Ureter (tissue), 1 donor: ENCODE measurements around the gene CSTPP1. TPM values are rescaled to one million over a fixed set of nuclear protein-coding genes. Genes with fewer than 3 reads are reported as not detected.
"Not testable (repeated sequence)": the region's sequence is repeated elsewhere in the genome, so short reads cannot be mapped to it uniquely, and the experiment has no call there.

Experiments used
- DNase-seq: peaks from one replicate; pipeline ENCODE4 v3.0.0-alpha.2; 2020; ENCODE audit warnings: low spot score
- total RNA-seq: library from RNA; stranded (reverse); gene quantifications from one replicate; pipeline ENCODE4 v1.2.4, GENCODE V29; 2023
- donor health status: DM: yes; HTN: yes; CAD: no.

The CSTPP1 gene
- total RNA-seq, 1 donor from 2014 or later: 43.0 TPM

DNA sequence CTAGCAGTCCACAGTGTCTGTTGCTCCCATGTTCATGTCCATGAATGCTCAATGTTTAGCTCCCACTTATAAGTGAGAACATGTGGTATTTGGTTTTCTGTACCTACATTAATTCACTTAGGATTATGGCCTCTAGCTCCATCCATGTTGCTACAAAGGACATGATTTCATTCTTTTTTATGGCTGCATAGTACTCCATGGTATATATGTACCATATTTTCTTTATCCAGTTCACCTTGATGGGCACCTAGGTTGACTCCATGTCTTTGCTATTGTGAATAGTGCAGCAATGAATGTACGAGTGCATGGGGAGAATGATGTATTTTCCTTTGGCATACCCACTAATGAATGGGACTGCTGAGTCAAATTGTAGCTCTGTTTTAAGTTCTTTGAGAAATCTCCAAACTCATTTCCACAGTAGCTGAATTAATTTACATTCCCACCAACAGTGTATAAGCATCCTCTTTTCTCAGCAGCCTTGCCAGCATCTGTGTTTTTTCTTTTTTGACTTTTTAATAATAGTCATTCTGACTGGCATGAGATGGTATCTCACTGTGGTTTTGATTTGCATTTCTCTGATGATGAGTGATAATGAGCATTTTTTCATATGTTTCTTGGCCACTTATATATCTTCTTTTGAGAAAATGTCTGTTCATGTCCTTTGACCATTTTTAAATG, 53.4 kb downstream of the CSTPP1 start:
- not testable (repeated sequence) for DNase-seq

DNA sequence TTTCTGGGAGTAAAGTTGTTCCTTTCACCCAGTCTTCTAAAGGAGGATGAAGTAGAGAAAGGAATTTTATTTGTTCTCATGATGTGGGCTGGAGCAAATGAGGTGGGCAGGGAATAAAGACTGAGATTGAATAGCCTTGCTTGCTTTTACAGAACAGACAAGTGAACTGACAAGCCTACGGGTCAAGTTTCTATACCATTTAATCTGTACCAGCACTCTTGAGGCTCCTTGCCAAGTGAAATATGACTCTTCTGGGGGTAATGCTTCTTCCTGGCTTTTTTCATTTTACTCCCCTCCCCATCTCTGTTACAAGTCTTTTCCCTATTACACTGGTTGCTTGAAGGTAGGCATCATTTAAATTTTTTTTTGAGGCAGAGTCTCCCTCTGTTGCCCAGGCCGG, 54.8 kb downstream of the CSTPP1 start:
- no peak for DNase-seq

GRCh38 chr11:46992386-46992785, 55.8 kb downstream of the CSTPP1 start:
- DNase-seq: not testable (repeated sequence)

DNA sequence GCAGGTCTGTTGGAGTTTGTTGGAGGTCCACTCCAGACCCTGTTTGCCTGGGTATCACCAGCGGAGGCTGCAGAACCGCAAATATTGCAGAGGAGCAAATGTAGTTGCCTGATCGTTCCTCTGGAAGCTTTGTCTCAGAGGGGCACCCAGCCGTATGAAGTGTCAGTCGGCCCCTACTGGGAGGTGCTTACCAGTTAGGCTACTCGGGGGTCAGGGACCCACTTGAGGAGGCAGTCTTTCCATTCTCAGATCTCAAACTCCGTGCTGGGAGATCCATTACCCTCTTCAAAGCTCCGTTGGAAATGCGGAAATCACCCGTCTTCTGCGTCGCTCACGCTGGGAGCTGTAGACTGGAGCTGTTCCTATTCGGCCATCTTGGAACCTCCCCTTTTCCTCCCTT, 61.2 kb downstream of the CSTPP1 start:
- not testable (repeated sequence) for DNase-seq

GRCh38 chr11:46999217-46999616, 62.7 kb downstream of the CSTPP1 start:
- no peak for DNase-seq

DNA sequence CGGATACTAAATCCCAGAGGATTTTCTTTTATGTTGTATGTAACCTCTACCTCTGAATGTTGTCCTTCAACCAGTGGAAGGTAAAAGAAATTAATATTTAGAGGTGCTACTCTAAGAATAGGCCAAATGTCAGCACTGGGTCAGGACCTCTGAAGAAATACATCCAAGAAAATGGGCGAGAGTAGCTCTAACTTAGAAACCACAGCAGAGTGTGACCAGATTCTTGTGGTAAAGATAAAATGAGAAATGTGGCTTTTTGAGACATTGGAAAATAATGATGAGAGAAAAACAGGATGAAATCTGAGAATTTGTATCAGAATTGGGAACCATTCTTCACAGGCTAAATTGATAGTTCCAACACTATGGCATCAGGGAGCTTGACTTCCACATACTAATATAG, 63.5 kb downstream of the CSTPP1 start:
- DNase-seq: no peak

DNA sequence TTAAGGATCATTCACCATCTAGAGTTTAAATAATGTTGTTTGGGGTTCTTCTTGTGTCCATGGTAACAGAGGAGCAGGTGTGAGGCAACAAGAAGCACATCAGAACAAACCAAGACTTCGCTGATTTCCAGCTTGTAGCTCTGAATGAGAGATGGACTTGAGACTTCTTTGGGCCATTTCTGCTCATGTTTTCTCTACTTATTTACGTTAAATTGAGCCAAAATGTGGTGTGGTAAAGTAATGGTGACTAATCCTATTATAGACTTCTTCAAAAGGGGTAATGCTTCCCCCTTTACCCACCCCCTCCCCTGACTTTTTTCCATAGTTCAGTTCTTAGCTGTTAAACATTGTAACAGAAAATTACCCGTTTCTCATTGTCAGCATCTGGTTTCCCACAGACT, 65.2 kb downstream of the CSTPP1 start:
- no peak for DNase-seq

GRCh38 chr11:47002390-47002789, 65.8 kb downstream of the CSTPP1 start:
- DNase-seq: no peak

GRCh38 chr11:47003180-47003877, 66.8 kb downstream of the CSTPP1 start:
- DNase-seq: no peak

GRCh38 chr11:47004595-47005033, 68.1 kb downstream of the CSTPP1 start:
- peak; percentile 80 for DNase-seq

GRCh38 chr11:47005441-47005840, 68.9 kb downstream of the CSTPP1 start:
- no peak for DNase-seq

- DNase-seq: no peak
Observed at GRCh38 chr11:47007579-47007978, 71.0 kb downstream of the CSTPP1 start.

GRCh38 chr11:47010179-47010578, 73.6 kb downstream of the CSTPP1 start:
- DNase-seq: no peak

DNA sequence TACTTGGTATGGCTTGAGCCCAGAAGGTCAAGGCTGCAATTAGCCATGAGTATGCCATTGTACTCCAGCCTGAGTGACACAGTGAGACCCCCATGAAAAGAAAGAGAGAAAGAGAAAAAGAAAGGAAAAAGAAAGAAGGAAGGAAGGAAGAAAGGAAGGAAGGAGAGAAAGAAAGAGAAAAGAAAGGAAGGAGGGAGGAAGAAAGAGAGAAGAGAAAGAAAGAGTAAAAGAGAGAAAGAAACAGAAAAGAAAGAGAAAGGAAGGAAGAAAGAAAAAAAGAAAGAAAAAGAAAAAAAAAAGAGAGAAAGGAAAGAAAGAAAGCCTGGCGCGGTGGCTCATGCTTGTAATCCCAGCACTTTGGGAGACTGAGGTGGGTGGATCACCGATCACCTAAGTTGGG, 77.5 kb downstream of the CSTPP1 start:
- no peak for DNase-seq

- no peak for DNase-seq
Observed at GRCh38 chr11:47018637-47019036, 82.1 kb downstream of the CSTPP1 start.

GRCh38 chr11:47020793-47021526, 84.4 kb downstream of the CSTPP1 start:
- no peak for DNase-seq

DNA sequence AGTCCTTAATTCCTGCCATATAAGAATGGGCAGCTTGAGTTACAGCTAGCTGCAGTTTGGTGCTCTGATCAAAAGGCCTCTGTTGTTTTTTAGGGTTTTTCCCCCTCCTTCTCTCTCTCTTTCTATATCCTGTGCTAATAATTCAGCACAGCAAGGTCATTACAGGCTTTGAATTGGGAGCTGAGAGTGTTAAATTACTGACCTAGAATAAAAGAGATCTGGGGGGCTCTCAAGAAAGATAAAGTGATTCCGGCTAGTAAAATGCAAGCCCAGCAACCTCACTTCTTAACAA, 84.9 kb downstream of the CSTPP1 start:
- DNase-seq: no peak

DNA sequence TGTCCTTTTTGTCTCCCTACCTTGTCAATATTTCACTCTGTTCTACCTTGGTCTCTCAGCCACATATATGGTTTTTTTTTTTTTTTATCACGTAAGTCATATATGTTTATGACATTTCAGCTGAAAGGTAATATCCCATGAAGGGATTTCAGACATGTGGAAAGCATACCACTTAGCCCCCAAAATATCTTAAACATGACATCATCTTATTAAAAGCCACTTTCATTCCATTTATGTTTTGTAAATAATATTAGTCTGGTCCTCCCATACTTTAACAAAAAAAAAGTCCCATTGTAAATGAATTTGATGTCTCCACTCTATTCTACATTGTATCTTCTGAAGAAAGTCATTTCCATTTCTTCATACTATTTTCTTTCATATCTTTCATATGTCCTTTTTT, 85.4 kb downstream of the CSTPP1 start:
- no peak for DNase-seq

DNA sequence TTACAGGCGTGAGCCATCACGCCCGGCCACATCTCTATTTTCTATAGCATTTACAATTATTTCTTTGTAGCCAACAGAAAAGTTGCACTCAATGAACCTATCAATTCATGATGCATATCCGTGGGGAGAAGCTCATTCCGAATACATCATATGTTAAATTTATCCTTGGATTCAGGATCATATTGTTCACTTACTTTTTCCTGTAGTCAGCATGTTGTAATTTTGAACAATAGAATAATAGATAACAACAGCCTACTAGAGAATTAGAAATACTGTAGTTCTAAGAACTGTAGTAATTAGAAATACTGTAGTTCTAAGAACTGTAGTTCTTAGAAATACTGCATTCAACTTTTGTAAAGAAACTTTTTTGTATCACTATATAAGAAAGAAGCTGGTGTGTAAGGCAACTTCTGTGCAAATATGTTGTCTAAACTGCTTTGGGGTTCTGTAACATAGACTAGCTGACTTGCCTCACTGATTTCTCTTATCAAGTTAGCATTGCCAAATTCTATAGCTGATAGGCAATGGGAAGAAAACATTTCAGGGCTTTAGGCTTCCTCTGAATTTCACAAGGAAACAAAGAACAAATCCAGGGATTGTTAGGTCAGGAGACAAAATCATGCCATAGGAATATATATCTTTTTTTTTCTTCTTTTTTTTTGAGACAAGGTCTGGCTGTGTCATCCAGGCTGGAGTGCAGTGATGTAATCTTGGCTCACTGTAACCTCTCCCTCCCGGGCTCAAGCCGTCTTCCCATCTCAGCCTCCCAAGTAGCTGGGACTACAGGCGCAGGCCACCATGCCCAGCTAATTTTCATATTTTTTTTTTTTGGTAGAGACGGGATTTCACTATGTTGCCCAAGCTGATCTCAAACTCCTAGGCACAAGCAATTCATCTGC, 91.9 kb downstream of the CSTPP1 start:
- no peak for DNase-seq

DNA sequence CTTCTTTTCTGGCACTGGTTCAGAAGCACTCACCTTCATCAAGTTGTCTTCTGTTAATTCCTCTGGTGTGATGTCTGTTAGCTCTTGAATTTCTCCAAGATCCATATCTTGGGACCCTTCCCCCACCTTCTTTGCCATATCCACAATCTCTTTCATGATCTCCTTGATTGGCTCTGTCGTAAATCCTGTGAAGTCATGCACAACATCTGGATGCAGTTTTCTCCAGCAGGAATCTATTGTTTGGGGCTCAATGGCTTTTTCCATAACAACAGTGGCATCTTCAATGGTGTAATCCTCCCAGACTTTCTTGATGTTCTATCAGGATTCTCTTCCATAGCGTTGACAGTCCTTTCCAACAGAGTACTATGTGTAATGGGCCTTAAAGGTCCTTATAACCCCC, 96.9 kb downstream of the CSTPP1 start:
- no peak for DNase-seq

DNA sequence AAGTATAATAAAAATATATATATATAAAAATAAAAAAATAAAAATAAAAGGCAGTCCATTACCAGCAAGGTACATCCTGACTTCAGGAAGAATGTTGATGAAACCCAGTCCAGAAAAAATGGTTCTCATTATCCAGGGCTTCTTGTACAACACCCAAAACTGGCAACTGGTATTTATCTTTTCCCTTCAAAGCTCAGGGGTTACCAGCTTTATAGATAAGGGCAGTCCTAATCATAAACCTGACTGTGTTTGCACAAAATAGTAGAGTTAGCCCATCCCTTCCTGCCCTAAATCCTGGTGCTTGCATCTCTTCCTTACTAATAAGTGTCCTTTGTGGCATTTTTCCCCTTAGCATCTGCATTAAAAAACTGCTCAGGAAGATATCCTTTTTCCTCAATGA, 97.5 kb downstream of the CSTPP1 start:
- no peak for DNase-seq

GRCh38 chr11:47035108-47035507, 98.5 kb downstream of the CSTPP1 start:
- no peak for DNase-seq
